Lower lobe of right lung (tissue), 2 donors: ENCODE data around the gene SCNN1G. TPM values are rescaled to one million over a fixed set of nuclear protein-coding genes. Genes with fewer than 3 reads are reported as not detected.

Experiments
- ATAC-seq, 2 donors: fragments of 200-7000 bp; cut with Tn5 transposase; one replicate each; pipeline ENCODE4 v1.9.1; 2020 to 2022; ENCODE audit warnings: mild to moderate bottlenecking in 2 of 2, moderate library complexity in 2 of 2
- DNase-seq: peaks from one replicate; pipeline ENCODE4 v3.0.0-alpha.2; 2020
- H3K27ac ChIP-seq: fragments of 200-600 bp; one replicate; pipeline ENCODE4 v1.8.0; 2022
- H3K27me3 ChIP-seq: fragments of 200-600 bp; one replicate; pipeline ENCODE4 v1.8.0; 2022; ENCODE audit warnings: low read depth
- H3K36me3 ChIP-seq: fragments of 200-600 bp; one replicate; pipeline ENCODE4 v1.8.0; 2022; ENCODE audit warnings: mild to moderate bottlenecking
- H3K4me1 ChIP-seq: fragments of 200-600 bp; one replicate; pipeline ENCODE4 v1.8.0; 2022
- H3K4me3 ChIP-seq: fragments of 200-600 bp; one replicate; pipeline ENCODE4 v1.8.0; 2022; ENCODE audit warnings: mild to moderate bottlenecking
- H3K9me3 ChIP-seq: fragments of 200-600 bp; one replicate; pipeline ENCODE4 v1.8.0; 2022
- intact Hi-C: fragments of 100-400 bp; cut with DNase I; formaldehyde crosslinking; loops from one replicate; pipeline ENCODE4 v1.11.0; 2022
- total RNA-seq: library from RNA; stranded (reverse); fragmentation: NEBNext Ultra II Directional; extraction: Animal tissue kit (Norgen Biotek cat#: 25700); gene quantifications from one replicate; pipeline ENCODE4 v1.2.1, GENCODE V29; 2021
- TF ChIP-seq, protein P1 (sequence below): fragments of 200-600 bp; IDR thresholded peaks from one replicate; pipeline ENCODE4 v1.8.0; 2022; ENCODE audit warnings: antibody characterized with exemption, mild to moderate bottlenecking
- donor health status: DM: no; HTN: yes; CAD: no; lungs with severe emphysema.

SCNN1G gene
- total RNA-seq, 1 donor from 2014 or later = 7.6 TPM

DNA sequence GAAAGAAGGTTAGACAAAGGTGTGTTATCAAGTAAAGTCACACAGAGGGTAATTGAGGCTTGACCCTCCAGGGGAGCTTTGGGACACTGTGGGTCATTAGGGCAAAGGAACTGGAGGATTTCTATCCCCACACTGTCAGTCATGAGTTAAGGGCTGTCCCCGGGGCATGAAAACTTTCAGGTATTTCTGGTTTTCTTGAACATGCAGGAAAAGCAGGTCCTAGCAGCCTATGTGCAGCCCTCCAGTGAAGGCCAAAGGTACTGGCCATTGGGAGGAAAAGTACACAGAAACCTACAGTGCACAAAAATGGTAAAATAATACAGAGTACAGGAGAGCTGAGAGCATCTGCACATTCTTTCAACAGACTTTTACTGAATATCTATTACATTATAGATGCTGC, 75.1 kb downstream of the SCNN1G start:
- H3K9me3 ChIP-seq = no peaks in the 10 kb centered on the region
- no peaks in the 10 kb centered on the region for H3K27me3 ChIP-seq
- no peak overlapping the region for H3K27ac ChIP-seq
- H3K36me3 ChIP-seq = no peaks in the 10 kb centered on the region
- no peaks in the 10 kb centered on the region for H3K4me1 ChIP-seq
- DNase-seq (no peak), ATAC-seq (no peak)
- intact Hi-C loops = no loop called here
- no peak overlapping the region for H3K4me3 ChIP-seq
- TF ChIP-seq, protein P1, sequence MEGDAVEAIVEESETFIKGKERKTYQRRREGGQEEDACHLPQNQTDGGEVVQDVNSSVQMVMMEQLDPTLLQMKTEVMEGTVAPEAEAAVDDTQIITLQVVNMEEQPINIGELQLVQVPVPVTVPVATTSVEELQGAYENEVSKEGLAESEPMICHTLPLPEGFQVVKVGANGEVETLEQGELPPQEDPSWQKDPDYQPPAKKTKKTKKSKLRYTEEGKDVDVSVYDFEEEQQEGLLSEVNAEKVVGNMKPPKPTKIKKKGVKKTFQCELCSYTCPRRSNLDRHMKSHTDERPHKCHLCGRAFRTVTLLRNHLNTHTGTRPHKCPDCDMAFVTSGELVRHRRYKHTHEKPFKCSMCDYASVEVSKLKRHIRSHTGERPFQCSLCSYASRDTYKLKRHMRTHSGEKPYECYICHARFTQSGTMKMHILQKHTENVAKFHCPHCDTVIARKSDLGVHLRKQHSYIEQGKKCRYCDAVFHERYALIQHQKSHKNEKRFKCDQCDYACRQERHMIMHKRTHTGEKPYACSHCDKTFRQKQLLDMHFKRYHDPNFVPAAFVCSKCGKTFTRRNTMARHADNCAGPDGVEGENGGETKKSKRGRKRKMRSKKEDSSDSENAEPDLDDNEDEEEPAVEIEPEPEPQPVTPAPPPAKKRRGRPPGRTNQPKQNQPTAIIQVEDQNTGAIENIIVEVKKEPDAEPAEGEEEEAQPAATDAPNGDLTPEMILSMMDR = no peak

DNA sequence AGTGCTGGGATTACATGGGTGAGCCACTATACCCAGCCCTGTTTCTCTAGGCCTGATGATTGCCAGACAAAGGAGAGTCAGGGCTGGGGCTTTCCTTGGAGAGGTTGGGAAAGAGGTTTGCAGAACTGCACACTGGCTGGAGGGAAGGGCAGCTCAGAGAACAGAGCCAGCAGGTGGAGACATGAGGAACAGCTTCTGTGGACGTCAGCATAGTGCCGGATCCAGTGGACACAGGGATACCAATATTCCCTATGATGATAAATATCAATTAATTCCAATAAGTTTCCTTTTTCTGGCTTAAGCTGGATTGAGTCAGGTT, 76.3 kb downstream of the SCNN1G start:
- no peak for ATAC-seq
- DNase-seq = no peak
- intact Hi-C loops = no loop called here

More for the DNA sequence above, 76.3 kb downstream of the SCNN1G start:
- Histone ChIP-seq H3K36me3 (no peaks in the 10 kb centered on the region), H3K9me3 (no peaks in the 10 kb centered on the region), H3K27me3 (no peaks in the 10 kb centered on the region), H3K27ac (no peak overlapping the region), H3K4me1 (no peaks in the 10 kb centered on the region), H3K4me3 (no peak overlapping the region)
- TF ChIP-seq, protein P1 = no peak

Other genes with a start within 250 kb of the SCNN1G start
- 13.1 TPM for gene USP31, start 33.3 kb upstream of the SCNN1G start, total RNA-seq
- 38.3 TPM for gene SCNN1B, start 119.6 kb downstream of the SCNN1G start, total RNA-seq